Measurements from ENCODE around the gene NSUN6.

Gene NSUN6

GRCh38 chr10:18508587-18508986 lies 142.8 kb downstream of the NSUN6 start:
- in situ Hi-C loops (cut with MboI; ENCODE audit: low sequenced_read_pairs): no loop called here
- no peaks in the 10 kb centered on the region for H3K36me3 ChIP-seq (replicated peaks)
- no peak for DNase-seq (ENCODE audit: low spot score in 2 of 2)
- no peaks in the 10 kb centered on the region for H3K9me3 ChIP-seq
- H3K4me1 ChIP-seq: no peaks in the 10 kb centered on the region
- no peak overlapping the region for H3K4me3 ChIP-seq
- no peaks in the 10 kb centered on the region for H3K27me3 ChIP-seq (ENCODE audit: low read depth)

GRCh38 chr10:18505456-18506118 lies 145.8 kb downstream of the NSUN6 start:
- no peaks in the 10 kb centered on the region for H3K9me3 ChIP-seq
- no peaks in the 10 kb centered on the region for H3K4me1 ChIP-seq
- 0 out of 2 replicates have a peak, but pooled peaks cover 3% of the 10 kb centered on the region for H3K36me3 ChIP-seq (replicated peaks)
- DNase-seq (ENCODE audit: low spot score in 2 of 2): no peak
- in situ Hi-C loops (cut with MboI; ENCODE audit: low sequenced_read_pairs): no loop called here
- no peaks in the 10 kb centered on the region for H3K27me3 ChIP-seq (ENCODE audit: low read depth)
- no peak overlapping the region for H3K4me3 ChIP-seq

GRCh38 chr10:18504161-18504560 lies 147.2 kb downstream of the NSUN6 start:
- DNase-seq (ENCODE audit: low spot score in 2 of 2): no peak
- in situ Hi-C loops (cut with MboI; ENCODE audit: low sequenced_read_pairs): no loop called here
- Histone ChIP-seq H3K36me3 (replicated peaks) (peaks cover 3% of the 10 kb centered on the region; the same call in 1 of the 2 replicates), H3K4me3 (no peak overlapping the region), H3K4me1 (no peaks in the 10 kb centered on the region), H3K9me3 (no peaks in the 10 kb centered on the region), H3K27me3 (ENCODE audit: low read depth) (no peaks in the 10 kb centered on the region)

- H3K27me3 ChIP-seq (ENCODE audit: low read depth): no peaks in the 10 kb centered on the region
- no peaks in the 10 kb centered on the region for H3K9me3 ChIP-seq
- in situ Hi-C loops (cut with MboI; ENCODE audit: low sequenced_read_pairs): no loop called here
- H3K36me3 ChIP-seq (replicated peaks): peaks cover 7% of the 10 kb centered on the region; the same call in 1 of the 2 replicates
- no peak overlapping the region for H3K4me3 ChIP-seq
- no peak for DNase-seq (ENCODE audit: low spot score in 2 of 2)
- H3K4me1 ChIP-seq: peaks cover 4% of the 10 kb centered on the region; the same call in 1 of the 2 replicates
Observed at GRCh38 chr10:18501629-18502028, 149.8 kb downstream of the NSUN6 start.

GRCh38 chr10:18501198-18501597 lies 150.2 kb downstream of the NSUN6 start:
- Histone ChIP-seq H3K27me3 (ENCODE audit: low read depth) (no peaks in the 10 kb centered on the region), H3K36me3 (replicated peaks) (peaks cover 7% of the 10 kb centered on the region; the same call in 1 of the 2 replicates), H3K9me3 (no peaks in the 10 kb centered on the region), H3K4me1 (peaks cover 4% of the 10 kb centered on the region; the same call in 1 of the 2 replicates), H3K4me3 (no peak overlapping the region)
- in situ Hi-C loops (cut with MboI; ENCODE audit: low sequenced_read_pairs): no loop called here
- no peak for DNase-seq (ENCODE audit: low spot score in 2 of 2)

- Histone ChIP-seq H3K4me3 (no peak overlapping the region), H3K27me3 (ENCODE audit: low read depth) (no peaks in the 10 kb centered on the region), H3K4me1 (peaks cover 4% of the 10 kb centered on the region; the same call in 1 of the 2 replicates), H3K9me3 (no peaks in the 10 kb centered on the region), H3K36me3 (replicated peaks) (peaks cover 7% of the 10 kb centered on the region; the same call in 1 of the 2 replicates)
- in situ Hi-C loops (cut with MboI; ENCODE audit: low sequenced_read_pairs): no loop called here
- no peak for DNase-seq (ENCODE audit: low spot score in 2 of 2)
Observed at GRCh38 chr10:18500576-18500975, 150.8 kb downstream of the NSUN6 start.

GRCh38 chr10:18498998-18499397 lies 152.4 kb downstream of the NSUN6 start:
- Histone ChIP-seq H3K36me3 (replicated peaks) (peaks cover 7% of the 10 kb centered on the region; the same call in 1 of the 2 replicates), H3K27me3 (ENCODE audit: low read depth) (no peaks in the 10 kb centered on the region), H3K4me1 (peaks cover 4% of the 10 kb centered on the region; the same call in 1 of the 2 replicates), H3K9me3 (no peaks in the 10 kb centered on the region), H3K4me3 (no peak overlapping the region)
- in situ Hi-C loops (cut with MboI; ENCODE audit: low sequenced_read_pairs): no loop called here
- no peak for DNase-seq (ENCODE audit: low spot score in 2 of 2)

- no peak overlapping the region for H3K4me3 ChIP-seq
- H3K4me1 ChIP-seq: peaks cover 4% of the 10 kb centered on the region; the same call in 1 of the 2 replicates
- H3K27me3 ChIP-seq (ENCODE audit: low read depth): no peaks in the 10 kb centered on the region
- peak in 1 of 2 experiments; percentile 66 for DNase-seq (ENCODE audit: low spot score in 2 of 2)
- no peaks in the 10 kb centered on the region for H3K9me3 ChIP-seq
- in situ Hi-C loops (cut with MboI; ENCODE audit: low sequenced_read_pairs): no loop called here
- H3K36me3 ChIP-seq (replicated peaks): peaks cover 7% of the 10 kb centered on the region; the same call in 1 of the 2 replicates
Observed at GRCh38 chr10:18497806-18498369, 153.5 kb downstream of the NSUN6 start.

All from HAP-1 (cell line).